Mesothelial cell of epicardium (in vitro differentiated cells): ENCODE results near the gene GGACT. TPM values are rescaled to one million over a fixed set of nuclear protein-coding genes. Genes with fewer than 3 reads are reported as not detected.

Experiments
- DNase-seq, 2 experiments: peaks; one replicate each; pipeline ENCODE4 v3.0.0; 2021; ENCODE audit warnings: low spot score in 2 of 2; ENCODE audit not compliant: unreplicated experiment in 2 of 2
- H3K27ac Mint-ChIP-seq: 2 replicates; pipeline ENCODE4 v1.8.0; 2021; ENCODE audit warnings: mixed read lengths
- H3K27me3 Mint-ChIP-seq: 2 replicates; pipeline ENCODE4 v1.8.0; 2021; ENCODE audit warnings: low read depth, mixed read lengths
- H3K36me3 Mint-ChIP-seq: 2 replicates; pipeline ENCODE4 v1.8.0; 2021; ENCODE audit warnings: mixed read lengths
- H3K4me1 Mint-ChIP-seq: 2 replicates; pipeline ENCODE4 v1.8.0; 2021; ENCODE audit warnings: mixed read lengths
- H3K4me3 Mint-ChIP-seq: 2 replicates; pipeline ENCODE4 v1.8.0; 2021; ENCODE audit warnings: mild to moderate bottlenecking, moderate library complexity, mixed read lengths
- H3K9me3 Mint-ChIP-seq: 2 replicates; pipeline ENCODE4 v1.8.0; 2021; ENCODE audit warnings: mixed read lengths
- CTCF ChIP-seq: fragments of 200-600 bp; sonication (generic); IDR thresholded peaks from one replicate; pipeline ENCODE4 v1.5.0; 2021; ENCODE audit warnings: antibody characterized with exemption; ENCODE audit not compliant: unreplicated experiment
- total RNA-seq: library from RNA; stranded (reverse); gene quantifications from 3 replicates; pipeline ENCODE4 v1.2.1, GENCODE V29; 2021

Gene GGACT
- total RNA-seq, 1 donor from 2014 or later: 6.6 TPM

GRCh38 chr13:100546713-100547405 lies 41.7 kb downstream of the GGACT start:
- H3K36me3 Mint-ChIP-seq: no peaks in the 10 kb centered on the region
- DNase-seq: no peak
- H3K4me3 Mint-ChIP-seq: no peak overlapping the region
- no peak overlapping the region for H3K27ac Mint-ChIP-seq
- H3K27me3 Mint-ChIP-seq: no peaks in the 10 kb centered on the region
- no peak for TF ChIP-seq CTCF
- no peaks in the 10 kb centered on the region for H3K9me3 Mint-ChIP-seq
- H3K4me1 Mint-ChIP-seq: peaks cover 15% of the 10 kb centered on the region

GRCh38 chr13:100545684-100546061 lies 42.9 kb downstream of the GGACT start:
- no peak overlapping the region for H3K4me3 Mint-ChIP-seq
- TF ChIP-seq CTCF: no peak
- peaks cover 17% of the 10 kb centered on the region for H3K4me1 Mint-ChIP-seq
- H3K36me3 Mint-ChIP-seq: no peaks in the 10 kb centered on the region
- no peaks in the 10 kb centered on the region for H3K9me3 Mint-ChIP-seq
- DNase-seq: no peak
- H3K27ac Mint-ChIP-seq: no peak overlapping the region
- H3K27me3 Mint-ChIP-seq: no peaks in the 10 kb centered on the region

GRCh38 chr13:100544866-100545683 lies 43.5 kb downstream of the GGACT start:
- Mint-ChIP-seq H3K9me3 (no peaks in the 10 kb centered on the region), H3K27me3 (no peaks in the 10 kb centered on the region), H3K27ac (no peak overlapping the region), H3K4me3 (no peak overlapping the region), H3K4me1 (peaks cover 17% of the 10 kb centered on the region), H3K36me3 (peaks cover 1% of the 10 kb centered on the region)
- DNase-seq: no peak
- TF ChIP-seq CTCF: no peak

- no peak for TF ChIP-seq CTCF
- no peaks in the 10 kb centered on the region for H3K27me3 Mint-ChIP-seq
Observed at GRCh38 chr13:100543872-100544602, 44.6 kb downstream of the GGACT start.

GRCh38 chr13:100542826-100543156 lies 45.8 kb downstream of the GGACT start:
- TF ChIP-seq CTCF: peak; percentile 81
- H3K9me3 Mint-ChIP-seq: peaks cover 7% of the 10 kb centered on the region
- no peak overlapping the region for H3K4me3 Mint-ChIP-seq
- H3K4me1 Mint-ChIP-seq: peaks cover 14% of the 10 kb centered on the region
- H3K27me3 Mint-ChIP-seq: no peaks in the 10 kb centered on the region
- no peak overlapping the region for H3K27ac Mint-ChIP-seq
- DNase-seq: no peak
- peaks cover 5% of the 10 kb centered on the region for H3K36me3 Mint-ChIP-seq

More at GRCh38 chr13:100543872-100544602, 44.6 kb downstream of the GGACT start:
- DNase-seq: no peak
- Mint-ChIP-seq H3K4me3 (no peak overlapping the region), H3K36me3 (peaks cover 5% of the 10 kb centered on the region), H3K4me1 (peaks cover 17% of the 10 kb centered on the region), H3K27ac (no peak overlapping the region), H3K9me3 (peaks cover 4% of the 10 kb centered on the region)
